ENCODE measurements around the gene MAF. TPM values are rescaled to one million over a fixed set of nuclear protein-coding genes. Genes with fewer than 3 reads are reported as not detected.

Gene MAF
- total RNA-seq, 1 experiment from 2014 or later, result 0.06 TPM

DNA sequence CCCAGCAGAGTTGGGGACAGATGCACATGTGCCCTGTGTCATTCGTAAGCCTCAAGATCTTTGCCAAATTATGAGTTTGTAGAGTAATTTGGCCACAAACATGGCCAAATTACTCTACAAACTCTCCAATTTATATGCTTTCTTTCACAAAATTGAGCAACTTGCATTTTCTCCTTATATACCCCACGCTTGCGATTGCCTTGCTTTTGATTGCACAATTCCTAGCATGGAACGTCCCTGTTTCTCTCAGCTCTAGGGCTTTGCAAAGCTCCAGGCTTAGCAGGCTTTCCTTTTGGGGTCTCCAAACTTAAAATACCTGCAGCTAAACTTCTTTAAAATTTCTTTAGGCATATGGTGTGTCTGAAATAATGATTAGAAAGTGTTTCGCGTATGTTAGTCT is 28.5 kb upstream of the MAF start:
- intact Hi-C loops (cut with micrococcal nuclease; ENCODE audit: unreplicated experiment), result no loop called here
- no peak for DNase-seq (ENCODE audit: low spot score)
- peaks cover 3% of the 10 kb centered on the region for H3K9me3 ChIP-seq (ENCODE audit: low read depth, low read length, poor library complexity, severe bottlenecking)
- H3K27ac ChIP-seq (ENCODE audit: low read depth, low read length, poor library complexity, severe bottlenecking), result no peak overlapping the region
- no TSS peak for BruUV-seq (replicated peaks)
- no peaks in the 10 kb centered on the region for H3K36me3 ChIP-seq (ENCODE audit: insufficient read depth, low read length, poor library complexity, severe bottlenecking)
- ChIA-PET POLR2A (ENCODE audit: low non-redundant PET) (no interaction called here), CTCF (no interaction called here)
- TF ChIP-seq EZH2 (IDR thresholded peaks at IDR 0.05; ENCODE audit: borderline replicate concordance, low read depth, low read length, poor library complexity, severe bottlenecking), result no peak
- TF ChIP-seq, protein P1, sequence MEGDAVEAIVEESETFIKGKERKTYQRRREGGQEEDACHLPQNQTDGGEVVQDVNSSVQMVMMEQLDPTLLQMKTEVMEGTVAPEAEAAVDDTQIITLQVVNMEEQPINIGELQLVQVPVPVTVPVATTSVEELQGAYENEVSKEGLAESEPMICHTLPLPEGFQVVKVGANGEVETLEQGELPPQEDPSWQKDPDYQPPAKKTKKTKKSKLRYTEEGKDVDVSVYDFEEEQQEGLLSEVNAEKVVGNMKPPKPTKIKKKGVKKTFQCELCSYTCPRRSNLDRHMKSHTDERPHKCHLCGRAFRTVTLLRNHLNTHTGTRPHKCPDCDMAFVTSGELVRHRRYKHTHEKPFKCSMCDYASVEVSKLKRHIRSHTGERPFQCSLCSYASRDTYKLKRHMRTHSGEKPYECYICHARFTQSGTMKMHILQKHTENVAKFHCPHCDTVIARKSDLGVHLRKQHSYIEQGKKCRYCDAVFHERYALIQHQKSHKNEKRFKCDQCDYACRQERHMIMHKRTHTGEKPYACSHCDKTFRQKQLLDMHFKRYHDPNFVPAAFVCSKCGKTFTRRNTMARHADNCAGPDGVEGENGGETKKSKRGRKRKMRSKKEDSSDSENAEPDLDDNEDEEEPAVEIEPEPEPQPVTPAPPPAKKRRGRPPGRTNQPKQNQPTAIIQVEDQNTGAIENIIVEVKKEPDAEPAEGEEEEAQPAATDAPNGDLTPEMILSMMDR (conservative IDR thresholded peaks at IDR 0.05; ENCODE audit: low read depth, low read length), result no peak
- H3K4me1 ChIP-seq (ENCODE audit: insufficient read depth, low read length, poor library complexity, severe bottlenecking), result no peaks in the 10 kb centered on the region
- peaks cover under 1% of the 10 kb centered on the region for H3K27me3 ChIP-seq (replicated peaks; ENCODE audit: insufficient read depth, low read depth, low read length, poor library complexity)
- no peak overlapping the region for H3K4me3 ChIP-seq (ENCODE audit: low read depth, low read length, poor library complexity, severe bottlenecking)

- Histone ChIP-seq H3K27me3 (replicated peaks; ENCODE audit: insufficient read depth, low read depth, low read length, poor library complexity) (peaks cover 5% of the 10 kb centered on the region), H3K36me3 (ENCODE audit: insufficient read depth, low read length, poor library complexity, severe bottlenecking) (no peaks in the 10 kb centered on the region), H3K27ac (ENCODE audit: low read depth, low read length, poor library complexity, severe bottlenecking) (no peak overlapping the region), H3K9me3 (ENCODE audit: low read depth, low read length, poor library complexity, severe bottlenecking) (peaks cover 3% of the 10 kb centered on the region), H3K4me3 (ENCODE audit: low read depth, low read length, poor library complexity, severe bottlenecking) (no peak overlapping the region), H3K4me1 (ENCODE audit: insufficient read depth, low read length, poor library complexity, severe bottlenecking) (no peaks in the 10 kb centered on the region)
- intact Hi-C loops (cut with micrococcal nuclease; ENCODE audit: unreplicated experiment), result no loop called here
- ChIA-PET CTCF (no interaction called here), POLR2A (ENCODE audit: low non-redundant PET) (no interaction called here)
- TF ChIP-seq, protein P1 (conservative IDR thresholded peaks at IDR 0.05; ENCODE audit: low read depth, low read length), result no peak
- DNase-seq (ENCODE audit: low spot score), result no peak
- no TSS peak for BruUV-seq (replicated peaks)
These were observed 28.0 kb upstream of the MAF start for GRCh38 chr16:79628501-79628975.

GRCh38 chr16:79627092-79627491 is 26.6 kb upstream of the MAF start:
- no peaks in the 10 kb centered on the region for H3K36me3 ChIP-seq (ENCODE audit: insufficient read depth, low read length, poor library complexity, severe bottlenecking)
- no TSS peak for BruUV-seq (replicated peaks)
- POLR2A ChIA-PET (ENCODE audit: low non-redundant PET), result no interaction called here
- CTCF ChIA-PET, result no interaction called here
- H3K27ac ChIP-seq (ENCODE audit: low read depth, low read length, poor library complexity, severe bottlenecking), result no peak overlapping the region
- peaks cover 17% of the 10 kb centered on the region for H3K27me3 ChIP-seq (replicated peaks; ENCODE audit: insufficient read depth, low read depth, low read length, poor library complexity)
- DNase-seq (ENCODE audit: low spot score), result no peak
- H3K9me3 ChIP-seq (ENCODE audit: low read depth, low read length, poor library complexity, severe bottlenecking), result peaks cover 3% of the 10 kb centered on the region
- no peak for TF ChIP-seq EZH2 (IDR thresholded peaks at IDR 0.05; ENCODE audit: borderline replicate concordance, low read depth, low read length, poor library complexity, severe bottlenecking)
- TF ChIP-seq, protein P1 (conservative IDR thresholded peaks at IDR 0.05; ENCODE audit: low read depth, low read length), result no peak
- intact Hi-C loops (cut with micrococcal nuclease; ENCODE audit: unreplicated experiment), result no loop called here
- no peak overlapping the region for H3K4me3 ChIP-seq (ENCODE audit: low read depth, low read length, poor library complexity, severe bottlenecking)
- H3K4me1 ChIP-seq (ENCODE audit: insufficient read depth, low read length, poor library complexity, severe bottlenecking), result no peaks in the 10 kb centered on the region

Data from A673 (cell line).